GM19025 (cell line): ENCODE results near the gene PLXDC2.

ENCODE experiments used
- ATAC-seq: cut with Tn5 transposase; IDR thresholded peaks from one replicate; pipeline ENCODE4 v1.9.1; 2021; ENCODE audit warnings: mild to moderate bottlenecking, low read depth, moderate library complexity; ENCODE audit not compliant: unreplicated experiment

The PLXDC2 gene

GRCh38 chr10:19848226-19848985, 32.2 kb downstream of the PLXDC2 start:
- ATAC-seq = no peak

- ATAC-seq = no peak
Observed at GRCh38 chr10:19853831-19854230, 37.6 kb downstream of the PLXDC2 start.

- no peak for ATAC-seq
Observed at GRCh38 chr10:19857876-19858275, 41.6 kb downstream of the PLXDC2 start.

- no peak for ATAC-seq
Observed at GRCh38 chr10:19860107-19860506, 43.9 kb downstream of the PLXDC2 start.

GRCh38 chr10:19862811-19863515, 46.7 kb downstream of the PLXDC2 start:
- ATAC-seq = no peak

- no peak for ATAC-seq
Observed at GRCh38 chr10:19865676-19866075, 49.4 kb downstream of the PLXDC2 start.

- no peak for ATAC-seq
Observed at GRCh38 chr10:19869370-19869769, 53.1 kb downstream of the PLXDC2 start.

GRCh38 chr10:19872504-19873271, 56.5 kb downstream of the PLXDC2 start:
- ATAC-seq = no peak

GRCh38 chr10:19874190-19874589, 58.0 kb downstream of the PLXDC2 start:
- no peak for ATAC-seq

GRCh38 chr10:19874791-19875190, 58.6 kb downstream of the PLXDC2 start:
- ATAC-seq = no peak

- ATAC-seq = no peak
Observed at GRCh38 chr10:19876570-19876969, 60.3 kb downstream of the PLXDC2 start.

- no peak for ATAC-seq
Observed at GRCh38 chr10:19877466-19878255, 61.4 kb downstream of the PLXDC2 start.

GRCh38 chr10:19882621-19883020, 66.4 kb downstream of the PLXDC2 start:
- no peak for ATAC-seq

- no peak for ATAC-seq
Observed at GRCh38 chr10:19888061-19888660, 71.9 kb downstream of the PLXDC2 start.

GRCh38 chr10:19889256-19889655, 73.0 kb downstream of the PLXDC2 start:
- ATAC-seq = no peak

GRCh38 chr10:19891429-19891828, 75.2 kb downstream of the PLXDC2 start:
- no peak for ATAC-seq

- ATAC-seq = no peak
Observed at GRCh38 chr10:19892270-19892669, 76.0 kb downstream of the PLXDC2 start.

- no peak for ATAC-seq
Observed at GRCh38 chr10:19892677-19893076, 76.4 kb downstream of the PLXDC2 start.

GRCh38 chr10:19895500-19895899, 79.3 kb downstream of the PLXDC2 start:
- ATAC-seq = no peak

- no peak for ATAC-seq
Observed at GRCh38 chr10:19902456-19902855, 86.2 kb downstream of the PLXDC2 start.
